AG04449 (cell line): ENCODE measurements around the gene ZNF44.

Experiments used
- CTCF ChIA-PET: fragments of 350-600 bp; formaldehyde crosslinking; extraction: SDS; loops from one replicate; lab custom pipeline; 2021; ENCODE audit warnings: antibody characterized with exemption; lab: Yijun Ruan, JAX
- POLR2A ChIA-PET: fragments of 400-600, 350-600 bp; formaldehyde crosslinking; extraction: SDS; loops from one replicate; lab custom pipeline; 2020; ENCODE audit warnings: antibody characterized with exemption, inconsistent platforms; lab: Yijun Ruan, JAX
- DNase-seq: peaks from one replicate; pipeline ENCODE4 v3.0.0-alpha.2; 2010; ENCODE audit warnings: low read depth, low spot score
- H3K4me3 ChIP-seq: 2 replicates; pipeline ENCODE4 v1.5.1; 2011; ENCODE audit warnings: low read depth, mild to moderate bottlenecking, control low read depth, low read length
- CTCF ChIP-seq: IDR thresholded peaks from one replicate; pipeline ENCODE4 v1.5.1; 2011; ENCODE audit warnings: mild to moderate bottlenecking, moderate library complexity, low read length, control low read depth, inconsistent platforms; ENCODE audit not compliant: insufficient read depth; ENCODE audit errors: missing control alignments

ZNF44 gene

DNA sequence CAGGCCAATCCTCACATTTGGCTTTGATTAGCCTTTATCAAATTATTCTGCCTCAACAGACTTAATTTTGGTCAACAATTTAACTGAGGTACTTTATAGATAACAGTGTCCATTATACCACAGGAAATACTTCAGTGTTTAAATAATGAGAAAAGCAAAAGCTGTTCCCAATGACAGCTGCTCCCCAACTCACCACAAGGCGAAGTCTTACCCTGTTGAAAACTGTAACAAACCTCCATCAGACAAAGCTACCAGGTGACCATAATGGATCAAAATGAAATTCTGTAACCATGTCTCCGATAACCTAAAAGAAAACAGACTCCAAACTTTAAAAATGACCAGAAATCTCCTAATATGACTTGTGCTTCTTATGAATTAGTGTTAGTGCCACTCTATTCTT is 50.3 kb downstream of the ZNF44 start:
- ChIA-PET POLR2A (no interaction called here), CTCF (no interaction called here)
- no peak overlapping the region for H3K4me3 ChIP-seq
- TF ChIP-seq CTCF, result no peak
- DNase-seq, result no peak

- no peak for TF ChIP-seq CTCF
- CTCF ChIA-PET, result no interaction called here
- no peak overlapping the region for H3K4me3 ChIP-seq
- POLR2A ChIA-PET, result no interaction called here
- no peak for DNase-seq
Measured at GRCh38 chr19:12237143-12237839, 57.4 kb downstream of the ZNF44 start.

DNA sequence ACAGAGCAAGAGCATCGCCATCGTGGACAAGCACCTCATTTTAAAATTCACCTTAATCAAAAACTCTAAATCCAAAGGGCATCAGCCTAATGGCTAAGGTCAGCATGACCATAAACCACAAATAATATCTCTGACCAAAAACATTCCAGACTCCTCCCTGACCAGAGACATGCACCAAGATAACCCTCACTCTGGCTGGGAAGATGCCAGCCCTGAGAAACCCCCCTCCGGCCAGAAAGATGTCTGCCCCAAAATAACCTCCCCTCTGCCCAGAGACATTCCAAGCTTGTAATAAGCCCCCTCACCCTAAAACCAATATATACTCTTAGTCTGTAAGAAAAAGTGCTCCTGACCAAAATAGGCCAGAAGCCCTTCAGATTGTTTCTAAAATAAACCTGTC is 61.7 kb downstream of the ZNF44 start:
- TF ChIP-seq CTCF, result no peak
- ChIA-PET POLR2A (no interaction called here), CTCF (no interaction called here)
- no peak for DNase-seq
- no peak overlapping the region for H3K4me3 ChIP-seq

DNA sequence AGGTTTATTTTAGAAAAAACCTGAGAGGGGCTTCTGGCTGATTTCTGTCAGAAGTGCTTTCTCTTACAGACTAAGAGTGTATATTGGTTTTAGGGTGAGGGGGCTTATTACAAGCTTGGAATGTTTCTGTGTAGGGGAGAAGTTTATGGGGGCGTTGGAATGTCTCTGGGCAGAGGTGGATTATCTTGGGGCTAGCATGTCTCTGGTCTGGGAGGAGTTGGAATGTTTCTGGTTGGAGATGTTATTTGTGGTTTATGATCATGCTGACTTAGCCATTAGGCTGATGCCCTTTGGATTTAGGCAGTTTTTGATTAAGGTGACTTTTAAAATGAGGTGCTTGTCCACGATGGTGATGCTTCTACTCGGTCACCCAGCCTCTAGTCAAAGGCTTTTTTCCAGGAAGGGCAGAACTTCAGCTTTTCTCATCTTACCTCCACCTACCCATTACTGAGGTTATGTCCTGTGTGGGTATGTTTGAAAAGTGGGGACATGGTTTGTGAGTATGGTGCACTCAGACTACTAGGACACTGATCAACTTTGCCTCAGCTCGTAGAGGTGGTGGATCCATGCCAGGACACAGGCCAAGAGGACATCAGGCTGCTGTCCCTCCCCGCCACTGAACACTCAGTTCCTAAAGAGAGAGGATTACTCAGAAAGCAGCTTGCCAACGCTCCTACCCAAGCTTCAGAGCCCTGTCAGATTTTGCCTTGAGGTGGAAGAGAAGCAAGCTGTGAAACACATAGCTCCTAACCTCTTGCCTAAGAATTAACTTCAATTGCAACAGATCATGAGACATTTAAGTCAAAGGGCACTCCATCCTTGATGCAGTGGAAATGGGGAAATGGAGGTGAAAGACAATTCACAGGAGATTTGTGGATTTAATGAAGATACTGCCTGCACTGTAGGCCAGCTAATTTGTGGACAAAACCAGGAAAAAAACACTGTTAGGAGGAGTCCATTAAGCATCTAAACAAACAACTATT is 63.6 kb downstream of the ZNF44 start:
- no peak for DNase-seq
- POLR2A ChIA-PET, result no interaction called here
- CTCF ChIA-PET, result no interaction called here
- no peak overlapping the region for H3K4me3 ChIP-seq
- no peak for TF ChIP-seq CTCF

GRCh38 chr19:12229990-12230389 is 64.7 kb downstream of the ZNF44 start:
- POLR2A ChIA-PET, result no interaction called here
- no peak for TF ChIP-seq CTCF
- CTCF ChIA-PET, result no interaction called here

GRCh38 chr19:12224676-12225075 is 70.0 kb downstream of the ZNF44 start:
- POLR2A ChIA-PET, result no interaction called here
- H3K4me3 ChIP-seq, result no peak overlapping the region
- TF ChIP-seq CTCF, result no peak
- DNase-seq, result no peak
- CTCF ChIA-PET, result no interaction called here

More at GRCh38 chr19:12229990-12230389, 64.7 kb downstream of the ZNF44 start:
- no peak for DNase-seq
- no peak overlapping the region for H3K4me3 ChIP-seq
